H1 (cell line): ENCODE results near the gene HSD11B1. TPM values are rescaled to one million over a fixed set of nuclear protein-coding genes. Genes with fewer than 3 reads are reported as not detected.

Source experiments
- EGR1 ChIP-seq: IDR thresholded peaks from 2 replicates; pipeline ENCODE4 v1.6.1; 2011; ENCODE audit warnings: low read depth, low read length, borderline replicate concordance
- RNF2 ChIP-seq: fragments of 200-900, 300-1000 bp; sonication (generic); IDR thresholded peaks from 2 replicates; pipeline ENCODE4 v1.7.1; 2016; ENCODE audit warnings: borderline replicate concordance, low read depth, mild to moderate bottlenecking, antibody characterized with exemption, low read length; ENCODE audit not compliant: poor library complexity, severe bottlenecking; ENCODE audit errors: missing control alignments
- polyA plus RNA-seq, 7 experiments: library from polyadenylated mRNA; depleted of rRNA in 3 of 7; stranded (reverse) in 5 of 7; unstranded in 2 of 7; fragments of >200 nt in 5 of 7; fragments of 200-250 nt in 2 of 7; gene quantifications; 1 replicate in 5 of 7; 2 replicates in 1 of 7; 4 replicates in 1 of 7; pipeline versions ENCODE4 v1.2.1 to v1.2.3, GENCODE V29; 2011 to 2013; ENCODE audit warnings: missing spikeins in 2 of 7, mixed read lengths in 2 of 7
- total RNA-seq: library from RNA; stranded (reverse); fragmentation: NEBNext Ultra II Directional; extraction: Animal tissue kit (Norgen Biotek cat#: 25700); gene quantifications from 2 replicates; pipeline ENCODE4 v1.2.1, GENCODE V29; 2021

HSD11B1 gene
- total and polyA plus RNA-seq, 2 of the 8 experiments (the other 6 are each of a cell fraction or from before 2014, with no cell fraction given): not detected

- TF ChIP-seq EGR1 (no peak), RNF2 (no peak)
Observed at GRCh38 chr1:209667708-209668107, 36.9 kb upstream of the HSD11B1 start (continued).
